GM23338 (cell line): Measurements from ENCODE around the gene MYOCOS. TPM values are rescaled to one million over a fixed set of nuclear protein-coding genes. Genes with fewer than 3 reads are reported as not detected.

ENCODE experiments used
- ATAC-seq: fragments of 200-7000 bp; cut with Tn5 transposase; 3 replicates; pipeline ENCODE4 v1.9.1; 2020
- DNase-seq: peaks from one replicate; pipeline ENCODE4 v3.0.0-alpha.2; 2015; ENCODE audit warnings: low spot score
- H2AFZ ChIP-seq: fragments of 200-600 bp; sonication (generic); 2 replicates; pipeline ENCODE4 v1.8.0; 2016; ENCODE audit warnings: antibody characterized with exemption, mild to moderate bottlenecking, moderate library complexity
- H3F3A ChIP-seq: fragments of 200-600 bp; sonication (generic); replicated peaks from 2 replicates; pipeline ENCODE4 v1.8.0; 2017; ENCODE audit warnings: antibody characterized with exemption, mixed run types, low read depth
- H3K27ac ChIP-seq: fragments of 200-600 bp; sonication (generic); 2 replicates; pipeline ENCODE4 v1.6.1; 2016; ENCODE audit warnings: low read depth
- H3K27me3 ChIP-seq: fragments of 200-600 bp; sonication (generic); 2 replicates; pipeline ENCODE4 v1.8.0; 2016; ENCODE audit warnings: mild to moderate bottlenecking, mixed run types, moderate library complexity; ENCODE audit not compliant: insufficient read depth
- H3K36me3 ChIP-seq: fragments of 200-600 bp; sonication (generic); 2 replicates; pipeline ENCODE4 v1.8.0; 2016; ENCODE audit warnings: mild to moderate bottlenecking; ENCODE audit not compliant: insufficient read depth
- H3K4me1 ChIP-seq: fragments of 200-600 bp; sonication (generic); 2 replicates; pipeline ENCODE4 v1.8.0; 2016; ENCODE audit warnings: mild to moderate bottlenecking, moderate library complexity; ENCODE audit not compliant: insufficient read depth
- H3K4me2 ChIP-seq: fragments of 200-600 bp; sonication (generic); 2 replicates; pipeline ENCODE4 v1.7.1; 2017; ENCODE audit warnings: mixed run types
- H3K4me3 ChIP-seq: fragments of 200-600 bp; sonication (generic); 2 replicates; pipeline ENCODE4 v1.6.1; 2016; ENCODE audit warnings: mixed run types
- H3K79me2 ChIP-seq: fragments of 200-600 bp; sonication (generic); replicated peaks from 2 replicates; pipeline ENCODE4 v1.8.0; 2017; ENCODE audit warnings: mild to moderate bottlenecking; ENCODE audit not compliant: insufficient read depth
- H3K9me2 ChIP-seq: fragments of 200-600 bp; sonication (generic); 2 replicates; pipeline ENCODE4 v1.8.0; 2017; ENCODE audit not compliant: insufficient read depth
- H4K20me1 ChIP-seq: fragments of 200-600 bp; sonication (generic); replicated peaks from 2 replicates; pipeline ENCODE4 v1.8.0; 2017; ENCODE audit warnings: mild to moderate bottlenecking; ENCODE audit not compliant: insufficient read depth
- H3K27ac Mint-ChIP-seq: 2 replicates; pipeline ENCODE4 v1.8.0; 2020; ENCODE audit warnings: inconsistent platforms, mild to moderate bottlenecking, moderate library complexity, mixed read lengths
- H3K27me3 Mint-ChIP-seq: 3 replicates; pipeline ENCODE4 v1.8.0; 2022; ENCODE audit warnings: low read depth, mild to moderate bottlenecking, moderate library complexity, mixed read lengths, inconsistent platforms; ENCODE audit not compliant: insufficient read depth, poor library complexity
- H3K36me3 Mint-ChIP-seq: 3 replicates; pipeline ENCODE4 v1.8.0; 2021; ENCODE audit warnings: low read depth, mild to moderate bottlenecking, inconsistent platforms, moderate library complexity, mixed read lengths
- H3K4me1 Mint-ChIP-seq: 3 replicates; pipeline ENCODE4 v1.8.0; 2020; ENCODE audit warnings: mild to moderate bottlenecking, inconsistent platforms, mixed read lengths
- H3K4me3 Mint-ChIP-seq: 3 replicates; pipeline ENCODE4 v1.8.0; 2021; ENCODE audit warnings: moderate library complexity, mild to moderate bottlenecking, inconsistent platforms, mixed read lengths
- H3K9me3 Mint-ChIP-seq: 3 replicates; pipeline ENCODE4 v1.8.0; 2020; ENCODE audit warnings: moderate library complexity, mild to moderate bottlenecking, inconsistent platforms, mixed read lengths
- CREB1 ChIP-seq: fragments of 250-450 bp; sonication (Bioruptor Pico); IDR thresholded peaks from 2 replicates; pipeline ENCODE4 v1.5.0; 2020; ENCODE audit warnings: low read depth, mild to moderate bottlenecking, moderate library complexity
- CTCF ChIP-seq, 2 experiments: fragments of 200-600 bp in 1 of 2; sonication (generic) in 1 of 2; conservative IDR thresholded peaks; 2 replicates each; pipeline versions ENCODE4 v1.5.1 to v1.6.1; 2016 to 2017; ENCODE audit warnings: antibody characterized with exemption in 2 of 2, low read depth in 2 of 2, mild to moderate bottlenecking in 2 of 2, moderate library complexity in 1 of 2
- ETS1 ChIP-seq: IDR thresholded peaks from 2 replicates; pipeline ENCODE4 v1.6.1; 2016; ENCODE audit warnings: antibody characterized with exemption
- EZH2 ChIP-seq: fragments of 200-600 bp; sonication (generic); IDR thresholded peaks from one replicate; pipeline ENCODE4 v1.8.0; 2017; ENCODE audit warnings: antibody characterized with exemption, mild to moderate bottlenecking, low read depth; ENCODE audit not compliant: unreplicated experiment
- EZH2phosphoT487 ChIP-seq: fragments of 200-600 bp; sonication (generic); IDR thresholded peaks from one replicate; pipeline ENCODE4 v1.8.1; 2018; ENCODE audit warnings: antibody characterized with exemption; ENCODE audit not compliant: unreplicated experiment
- JUNB ChIP-seq: IDR thresholded peaks from one replicate; pipeline ENCODE4 v1.6.1; 2016; ENCODE audit warnings: antibody characterized with exemption; ENCODE audit not compliant: unreplicated experiment
- NANOG ChIP-seq: IDR thresholded peaks from 2 replicates; pipeline ENCODE4 v1.6.1; 2016; ENCODE audit warnings: antibody characterized with exemption, borderline replicate concordance
- POLR2AphosphoS5 ChIP-seq: IDR thresholded peaks from 2 replicates; pipeline ENCODE4 v1.6.1; 2016; ENCODE audit warnings: antibody characterized with exemption, low read depth
- REST ChIP-seq: IDR thresholded peaks from one replicate; pipeline ENCODE4 v1.6.1; 2018; ENCODE audit warnings: antibody characterized with exemption; ENCODE audit not compliant: unreplicated experiment
- STAT1 ChIP-seq: IDR thresholded peaks from one replicate; pipeline ENCODE4 v1.6.1; 2016; ENCODE audit warnings: antibody characterized with exemption; ENCODE audit not compliant: unreplicated experiment
- ZNF114 ChIP-seq: fragments of 250-450 bp; sonication (Bioruptor Pico); IDR thresholded peaks from 2 replicates; pipeline ENCODE4 v1.5.0; 2020; ENCODE audit warnings: mild to moderate bottlenecking, moderate library complexity
- ZNF331 ChIP-seq: fragments of 250-450 bp; sonication (Bioruptor Pico); IDR thresholded peaks from 2 replicates; pipeline ENCODE4 v1.5.0; 2020; ENCODE audit warnings: low read depth, mild to moderate bottlenecking, moderate library complexity
- ZNF462 ChIP-seq: fragments of 250-450 bp; sonication (Bioruptor Pico); IDR thresholded peaks from 2 replicates; pipeline ENCODE4 v1.5.0; 2020; ENCODE audit warnings: mild to moderate bottlenecking, moderate library complexity
- polyA plus RNA-seq: library from polyadenylated mRNA; unstranded; fragments of >200 nt; fragmentation: Nextera tagmentation; extraction: Ambion mirVana; gene quantifications from 2 replicates; pipeline ENCODE4 v1.2.1, GENCODE V29; 2016
- total RNA-seq: library from RNA; depleted of rRNA; stranded (reverse); fragments of >200 nt; shearing (Covaris generic); gene quantifications from 2 replicates; pipeline ENCODE4 v1.2.3, GENCODE V29; 2014

MYOCOS gene
- total and polyA plus RNA-seq, 2 experiments from 2014 or later: not detected

- no peaks in the 10 kb centered on the region; the same call in 1 of the 3 replicates for H3K9me3 Mint-ChIP-seq
- no peak overlapping the region for H2AFZ ChIP-seq
- H3K4me1 Mint-ChIP-seq: peaks cover 2% of the 10 kb centered on the region
- no peak overlapping the region for H3K27ac Mint-ChIP-seq
- TF ChIP-seq CREB1: no peak
- no peak for TF ChIP-seq ZNF114 (CRISPR knock-in tag)
- no peak for TF ChIP-seq POLR2AphosphoS5
- TF ChIP-seq NANOG: no peak
- no peak for TF ChIP-seq JUNB
- no peak for TF ChIP-seq ZNF462 (CRISPR knock-in tag)
- TF ChIP-seq EZH2: no peak
- no peak for TF ChIP-seq ZNF331 (CRISPR knock-in tag)
- no peak for TF ChIP-seq ETS1
- TF ChIP-seq CTCF (conservative IDR thresholded peaks at IDR 0.05; ENCODE audit: low read depth in 2 of 2): no peak
- TF ChIP-seq EZH2phosphoT487: no peak
- TF ChIP-seq STAT1: no peak
- TF ChIP-seq REST: no peak
- H3K4me3 Mint-ChIP-seq: no peak overlapping the region
- H3K4me2 ChIP-seq: no peak overlapping the region
- H3K36me3 ChIP-seq: no peaks in the 10 kb centered on the region
- H3K36me3 Mint-ChIP-seq: no peaks in the 10 kb centered on the region
- H3F3A ChIP-seq: no peaks in the 10 kb centered on the region
- no peaks in the 10 kb centered on the region for H3K79me2 ChIP-seq
- H3K4me3 ChIP-seq: no peak overlapping the region
- H3K4me1 ChIP-seq: peaks cover 1% of the 10 kb centered on the region; the same call in 1 of the 2 replicates
- no peaks in the 10 kb centered on the region for H3K9me2 ChIP-seq
- H3K27me3 Mint-ChIP-seq: no peaks in the 10 kb centered on the region
- ATAC-seq (no peak), DNase-seq (no peak)
- no peaks in the 10 kb centered on the region for H3K27me3 ChIP-seq
- H3K27ac ChIP-seq: no peak overlapping the region
- no peaks in the 10 kb centered on the region for H4K20me1 ChIP-seq
Measured at GRCh38 chr1:171635661-171636060, 13.6 kb downstream of the MYOCOS start.
